SH-SY5Y (cell line): ENCODE data around the gene CDKL2.

Experiments
- GATA2 ChIP-seq: IDR thresholded peaks from 2 replicates; pipeline ENCODE4 v1.6.1; 2011; ENCODE audit warnings: mild to moderate bottlenecking, low read depth, low read length
- GATA3 ChIP-seq: IDR thresholded peaks from 2 replicates; pipeline ENCODE4 v1.6.1; 2011; ENCODE audit warnings: low read depth, mild to moderate bottlenecking, low read length, moderate library complexity

DNA sequence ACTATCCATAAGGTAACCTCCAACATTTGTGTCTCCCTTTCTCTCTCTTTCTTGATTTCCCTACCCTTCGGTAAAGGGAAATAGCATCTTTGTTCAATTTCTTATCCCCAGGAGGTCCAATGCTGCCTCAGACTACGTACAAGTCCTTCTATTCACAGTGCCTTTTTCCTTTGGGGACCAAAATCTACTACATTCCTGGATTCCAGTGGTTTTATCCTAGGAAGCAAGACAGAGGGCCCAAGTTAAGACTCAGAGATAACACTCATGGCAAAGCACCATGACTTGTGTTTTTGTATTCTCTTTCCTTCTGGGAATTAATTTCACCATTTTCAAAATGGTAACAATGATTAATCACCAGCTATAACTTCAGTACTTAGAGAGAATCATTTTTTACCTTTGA lies 32.3 kb upstream of the CDKL2 start:
- TF ChIP-seq GATA3, result no peak
- no peak for TF ChIP-seq GATA2
